Non-pigmented ciliary epithelial cell (primary cell): ENCODE results near the gene CARD11.

Source experiments
- DNase-seq: peaks from one replicate; pipeline ENCODE4 v3.0.0-alpha.2; 2010; ENCODE audit warnings: low read depth

CARD11 gene

DNA sequence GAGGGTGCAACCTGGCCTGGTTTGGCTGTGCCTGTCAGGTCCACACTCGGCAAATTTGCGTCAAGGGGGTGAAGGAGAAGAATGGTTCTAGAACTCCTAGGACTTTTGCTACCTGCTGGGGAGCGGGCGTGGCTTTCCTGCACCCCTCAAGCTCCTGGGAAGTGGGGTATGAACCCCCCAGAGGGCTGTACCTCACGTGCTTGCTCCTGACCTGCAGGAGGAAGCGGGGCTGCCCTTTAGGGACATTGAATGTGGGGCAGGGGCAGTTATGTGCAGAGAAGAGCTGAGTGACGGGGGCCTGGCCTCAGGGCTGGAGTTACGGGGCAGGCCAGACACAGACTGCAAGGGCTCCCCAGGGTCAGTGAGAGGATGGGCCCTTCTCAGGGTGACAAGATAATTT lies 138.2 kb downstream of the CARD11 start:
- no peak for DNase-seq

DNA sequence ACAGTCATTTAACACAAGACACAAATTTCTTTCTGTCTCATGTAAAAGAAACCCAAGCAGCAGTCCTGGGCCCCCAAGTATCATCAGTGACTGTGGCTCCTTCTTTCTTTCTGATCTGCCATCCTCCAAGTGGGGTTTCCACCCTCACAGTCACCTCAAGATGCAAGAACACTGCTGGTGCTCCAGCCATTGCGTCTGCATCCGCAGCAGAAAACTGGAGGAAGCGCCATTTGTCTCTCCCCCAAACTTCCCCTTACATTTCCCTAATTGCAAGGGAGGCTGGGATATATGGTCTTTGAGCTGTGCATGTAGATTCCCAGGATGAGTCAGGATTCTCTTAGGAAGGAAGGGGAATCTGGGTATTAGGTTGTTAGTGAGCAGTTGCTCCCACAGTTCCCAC lies 138.6 kb downstream of the CARD11 start:
- no peak for DNase-seq

DNA sequence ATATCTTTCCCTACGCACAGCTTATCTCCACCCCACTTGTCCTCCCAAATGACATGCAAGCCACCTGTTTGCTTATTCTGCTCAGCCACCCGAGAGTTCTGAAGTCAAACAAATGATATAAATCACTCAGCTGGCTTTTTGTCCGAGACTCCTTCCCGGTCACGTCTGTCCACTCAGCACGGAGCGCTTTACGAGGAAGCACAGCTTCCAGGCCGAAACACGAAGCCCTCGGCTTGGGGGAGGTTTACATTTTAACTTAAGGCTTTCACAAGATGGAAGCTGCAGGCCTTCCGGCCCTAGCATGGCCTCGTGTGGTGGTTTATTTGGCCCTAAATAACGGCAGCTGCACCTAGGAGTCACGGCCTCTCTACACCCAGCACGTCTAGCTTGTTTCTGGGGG lies 139.5 kb downstream of the CARD11 start:
- DNase-seq, result no peak

DNA sequence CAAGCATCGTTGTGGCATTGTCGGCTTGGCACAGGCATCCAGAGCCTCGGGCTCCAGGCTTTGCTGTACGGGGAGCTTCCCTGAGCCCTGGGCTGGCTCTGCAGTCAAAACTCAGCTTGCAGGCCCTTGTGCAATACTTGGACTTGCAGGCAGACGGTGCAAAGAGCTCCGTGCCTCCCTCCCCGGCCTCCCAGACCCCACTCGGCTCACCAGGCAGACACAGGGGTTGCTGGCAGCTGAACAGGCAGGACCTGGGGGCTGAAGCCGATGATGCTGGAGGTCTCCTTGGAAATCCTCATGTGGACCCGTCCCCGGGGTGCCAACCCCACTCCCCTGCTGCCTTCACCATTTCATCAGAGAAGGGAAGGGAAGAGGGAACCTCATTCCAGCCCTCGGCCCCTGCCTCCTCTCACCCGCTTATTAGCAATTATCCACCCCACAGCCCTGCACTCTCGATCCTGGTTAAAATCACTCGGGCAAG lies 139.9 kb downstream of the CARD11 start:
- no peak for DNase-seq

DNA sequence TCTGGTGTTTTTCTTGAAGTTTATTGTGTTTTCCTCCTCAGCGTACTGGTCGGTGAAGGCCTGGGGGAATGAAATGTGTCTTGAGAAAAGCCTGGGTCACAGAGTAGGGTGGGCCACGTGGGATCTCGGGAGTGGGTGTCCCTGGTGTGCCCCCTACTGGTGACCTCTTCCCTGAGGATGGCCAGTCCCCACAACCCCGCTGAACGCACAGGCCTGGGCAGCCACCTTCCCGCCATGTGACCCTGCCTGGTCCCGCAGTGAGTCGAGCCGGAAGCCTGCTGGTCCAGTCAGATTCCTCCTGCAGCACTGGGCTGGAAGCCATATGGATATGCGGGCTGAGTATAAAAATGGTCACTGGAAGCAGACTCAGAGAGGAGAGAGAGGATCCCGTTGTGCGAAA lies 146.6 kb downstream of the CARD11 start:
- no peak for DNase-seq

DNA sequence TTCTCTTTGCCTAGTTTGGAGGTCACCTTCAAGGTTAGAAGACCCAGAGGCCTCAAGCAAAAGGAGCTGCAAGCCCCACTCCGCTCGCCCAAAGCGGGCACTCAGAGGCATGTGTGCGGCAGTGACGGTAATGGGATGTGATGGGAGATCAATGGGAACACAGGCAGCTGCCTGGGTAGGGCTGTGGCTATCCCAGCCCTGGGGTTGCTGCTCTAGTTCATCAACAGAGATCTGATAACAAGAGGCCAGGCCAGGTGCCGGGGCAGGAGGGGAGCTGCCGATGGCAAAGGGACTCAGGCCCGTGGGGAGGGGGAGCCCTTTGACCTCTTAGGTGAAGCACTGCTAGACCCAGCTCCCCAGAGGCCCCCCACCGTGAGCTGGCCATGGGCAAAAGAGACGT lies 147.5 kb downstream of the CARD11 start:
- no peak for DNase-seq

DNA sequence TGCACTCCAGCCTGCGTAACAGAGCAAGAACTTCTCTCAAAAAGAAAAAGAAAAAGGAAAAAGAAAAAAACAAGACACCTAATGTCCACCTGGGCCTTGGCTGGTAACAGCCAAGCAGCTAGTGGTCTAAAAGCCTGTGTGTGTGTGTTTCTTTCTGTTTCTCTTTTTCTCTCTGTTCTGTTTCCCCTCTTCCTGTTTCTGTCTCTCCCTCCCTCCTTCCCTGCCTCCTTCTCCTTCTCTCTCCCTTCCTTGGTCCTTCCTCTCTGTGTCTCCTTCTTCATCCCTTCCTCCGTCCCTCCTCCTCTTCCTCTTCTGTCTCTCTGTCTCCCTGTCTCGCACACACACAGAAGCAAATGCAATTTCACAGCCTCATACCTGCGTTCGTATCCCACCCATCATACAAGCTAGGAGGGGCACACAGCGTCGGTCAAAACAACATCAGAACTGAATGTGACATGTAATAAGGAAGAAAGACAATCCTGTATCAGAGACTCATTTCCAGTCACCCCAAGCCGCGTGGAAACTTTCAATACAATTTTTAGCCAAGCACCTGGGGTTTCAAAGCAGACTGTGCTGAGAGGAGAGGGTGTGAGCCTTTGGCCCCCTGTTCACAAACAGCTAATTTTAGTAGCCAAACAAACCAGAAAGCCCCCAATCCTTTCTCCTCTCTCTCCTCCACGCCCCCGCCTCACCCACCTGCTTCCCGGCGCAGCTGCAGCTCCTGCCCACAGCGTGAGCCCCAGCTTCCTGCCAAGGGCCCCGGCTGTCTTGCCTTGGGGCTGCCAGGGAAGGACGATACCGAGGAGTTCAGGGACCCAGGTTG lies 149.3 kb downstream of the CARD11 start:
- no peak for DNase-seq

DNA sequence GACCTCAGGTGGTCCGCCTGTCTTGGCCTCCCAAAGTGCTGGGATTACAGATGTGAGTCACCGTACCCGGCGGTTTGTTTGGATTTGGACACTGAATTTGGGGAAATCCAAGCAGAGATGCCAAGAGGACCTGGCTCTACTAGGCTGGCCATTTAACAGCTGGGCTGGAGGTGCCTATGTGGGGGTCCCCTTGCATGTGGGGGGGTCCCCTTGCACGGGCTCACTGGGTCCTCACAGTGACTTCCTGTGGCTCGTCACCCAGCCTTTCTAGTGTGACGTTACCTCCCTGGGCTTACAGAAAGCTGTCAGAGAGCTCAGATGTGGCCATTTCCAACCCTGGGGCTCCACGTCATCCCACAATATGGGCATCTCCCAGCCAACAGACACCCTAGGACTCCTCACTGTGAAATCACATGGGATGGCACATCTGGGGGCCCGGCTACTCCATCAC lies 150.2 kb downstream of the CARD11 start:
- no peak for DNase-seq

DNA sequence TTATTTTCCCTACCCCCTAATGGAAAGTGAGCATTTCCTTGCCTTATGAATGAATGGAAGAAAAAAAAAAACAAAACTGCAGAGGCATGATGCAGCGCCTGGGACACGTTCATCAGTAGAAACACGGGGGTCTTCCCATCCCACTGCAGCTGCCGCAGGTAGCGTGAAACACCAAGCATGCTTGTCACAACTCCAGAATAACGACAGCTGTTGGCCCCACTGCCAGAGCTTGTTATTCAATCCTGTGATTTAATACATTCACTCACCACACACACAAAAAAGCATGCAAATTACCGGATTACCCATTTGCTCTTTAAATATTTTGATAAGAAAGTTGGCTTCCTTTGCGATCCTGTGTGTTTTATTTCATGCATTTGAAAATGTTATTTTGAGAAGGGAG lies 151.1 kb downstream of the CARD11 start:
- DNase-seq, result no peak

DNA sequence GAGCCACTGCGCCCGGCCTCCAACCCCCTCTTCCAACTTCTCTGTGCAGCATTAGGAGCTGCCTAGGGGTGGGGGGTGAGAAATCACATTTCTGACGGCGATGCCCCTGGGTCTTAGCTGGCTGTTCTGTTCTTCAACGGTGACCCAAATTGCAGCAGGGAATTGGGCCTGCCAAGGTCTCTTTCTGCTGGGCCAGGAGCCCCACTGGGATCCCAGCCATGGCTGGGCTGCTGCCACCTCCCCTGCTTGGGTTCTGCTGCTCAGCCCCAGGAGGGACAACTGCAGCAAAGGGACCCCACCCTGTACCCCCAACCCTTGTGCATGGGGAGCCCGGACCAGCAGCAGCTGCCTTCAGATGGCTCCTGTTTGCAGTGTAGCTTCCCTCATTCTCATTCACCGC lies 155.9 kb downstream of the CARD11 start:
- DNase-seq, result no peak

DNA sequence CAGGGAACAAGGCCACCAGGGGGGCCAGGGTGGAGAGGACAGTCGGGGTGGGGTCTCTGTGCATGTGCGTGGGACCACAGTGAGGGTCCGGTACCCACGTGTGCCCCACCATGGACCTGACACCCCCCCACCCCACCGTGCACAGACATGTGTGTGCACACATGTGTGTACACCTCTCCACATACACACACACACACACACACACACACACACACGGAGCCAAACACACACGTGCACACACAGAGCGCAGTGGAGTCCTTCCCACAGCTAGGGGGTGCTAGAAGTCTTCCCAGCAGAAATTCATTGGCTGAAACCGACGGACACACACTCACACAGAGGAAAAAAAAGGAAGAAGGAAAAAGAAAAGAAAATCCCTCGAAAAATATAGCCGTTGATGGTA lies 156.8 kb downstream of the CARD11 start:
- peak; percentile 70 for DNase-seq

DNA sequence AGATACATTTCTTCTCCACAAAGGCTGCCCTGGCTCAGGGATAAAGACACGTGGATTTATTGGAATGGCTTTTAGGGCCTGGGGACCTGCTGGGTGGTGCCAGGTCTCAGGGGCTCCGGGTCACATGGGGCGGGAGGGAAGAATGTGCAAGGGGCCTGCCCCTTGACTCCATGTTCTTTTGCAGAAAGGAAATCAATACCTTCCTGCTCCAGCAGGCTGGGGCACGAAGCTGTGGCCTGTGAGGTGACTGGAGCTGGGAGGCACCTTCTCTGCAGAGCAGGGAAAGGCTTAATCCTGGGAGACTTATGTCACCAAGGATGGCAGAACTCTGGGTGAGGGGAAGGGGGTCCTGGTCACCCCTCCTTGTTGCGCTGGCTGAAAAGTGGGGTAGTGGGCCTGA lies 157.3 kb downstream of the CARD11 start:
- no peak for DNase-seq

DNA sequence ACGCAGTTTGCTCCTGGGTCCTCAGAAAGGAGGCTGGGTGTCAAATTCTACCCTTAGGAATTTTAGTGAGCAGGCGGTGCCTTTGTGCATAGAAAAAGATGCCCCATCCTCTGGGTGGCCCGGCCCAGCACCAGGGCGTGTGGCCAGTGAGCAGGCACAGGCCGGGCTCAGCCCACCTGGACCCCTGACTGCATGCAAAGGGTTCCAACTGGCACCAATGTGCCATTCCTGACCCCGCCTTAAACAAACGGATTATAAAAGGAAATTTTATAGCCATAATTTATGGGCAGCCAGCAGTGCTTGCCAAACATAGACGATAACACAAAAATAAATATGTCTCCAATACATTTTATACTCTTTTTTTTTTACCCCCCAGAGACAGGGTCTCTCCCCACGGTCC lies 159.5 kb downstream of the CARD11 start:
- DNase-seq, result no peak

DNA sequence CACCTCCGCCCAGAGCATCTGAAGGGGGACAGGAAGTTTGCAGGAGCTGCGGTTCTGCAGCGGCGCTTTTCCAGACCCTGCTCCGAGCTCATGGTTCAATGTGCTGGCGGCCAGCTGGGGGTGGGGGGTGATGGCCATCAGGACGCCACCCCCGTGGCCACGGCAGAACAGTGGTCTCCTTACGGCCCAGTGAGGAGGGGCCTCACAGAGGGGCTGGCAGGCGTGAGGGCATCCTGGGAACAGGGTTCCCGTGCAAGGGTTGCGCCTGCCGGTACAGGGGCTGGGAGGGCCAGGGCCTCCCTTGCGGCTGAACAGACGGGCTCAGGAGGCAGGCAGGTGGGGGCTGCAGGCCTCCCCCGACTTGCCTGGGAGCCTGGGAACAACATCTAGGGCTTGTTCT lies 160.6 kb downstream of the CARD11 start:
- no peak for DNase-seq

DNA sequence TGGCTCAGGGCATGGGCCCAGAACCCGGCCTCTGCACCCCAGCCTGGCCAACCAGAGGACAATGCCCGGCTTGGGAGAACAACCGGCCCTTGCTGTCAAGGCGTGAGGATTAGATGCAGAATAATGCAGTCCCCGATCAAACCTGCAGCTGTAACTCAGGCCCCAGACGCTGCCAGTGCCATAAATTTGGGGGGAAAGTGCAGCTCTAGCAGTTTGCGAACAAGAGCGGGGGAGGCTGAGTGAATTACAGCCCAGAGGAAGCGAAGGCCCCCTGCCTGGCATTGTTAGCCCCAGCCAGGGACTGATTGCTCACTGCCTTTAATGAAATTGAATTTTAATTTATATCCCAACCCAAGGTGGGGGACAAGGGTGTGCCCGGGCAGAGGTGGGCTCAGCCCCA lies 161.6 kb downstream of the CARD11 start:
- DNase-seq, result no peak

DNA sequence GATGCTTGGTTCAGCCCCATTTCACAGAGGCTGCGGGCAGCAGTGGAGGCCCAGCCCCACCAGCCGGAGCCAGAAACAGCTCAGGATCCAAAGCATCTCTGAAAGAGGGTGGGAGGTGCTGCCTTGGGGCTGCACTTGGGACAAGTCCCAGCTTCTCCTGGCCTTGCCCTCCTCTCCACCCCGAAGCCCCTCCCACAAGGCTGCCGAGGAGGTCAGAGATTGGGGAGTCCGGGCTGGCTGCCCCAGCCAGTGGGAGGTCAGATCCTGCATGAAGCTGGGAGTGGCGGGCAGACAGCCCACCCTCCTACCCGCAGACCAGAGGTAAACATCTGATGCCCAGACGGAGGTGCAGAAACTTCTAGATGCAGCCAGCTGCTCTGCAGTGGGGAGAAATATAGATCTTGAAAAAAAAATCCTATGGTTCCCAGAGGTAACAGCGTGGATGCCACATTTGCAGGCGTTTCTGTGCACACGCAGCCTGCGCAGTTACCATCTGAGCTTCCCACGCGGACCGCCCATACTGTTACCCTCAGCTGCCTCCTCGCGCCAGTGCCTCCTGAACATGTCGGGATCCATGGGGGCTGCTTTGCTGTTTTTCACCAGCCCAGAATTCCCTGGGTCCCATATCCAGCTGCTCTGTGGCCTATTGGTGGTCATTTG lies 162.7 kb downstream of the CARD11 start:
- DNase-seq, result no peak

DNA sequence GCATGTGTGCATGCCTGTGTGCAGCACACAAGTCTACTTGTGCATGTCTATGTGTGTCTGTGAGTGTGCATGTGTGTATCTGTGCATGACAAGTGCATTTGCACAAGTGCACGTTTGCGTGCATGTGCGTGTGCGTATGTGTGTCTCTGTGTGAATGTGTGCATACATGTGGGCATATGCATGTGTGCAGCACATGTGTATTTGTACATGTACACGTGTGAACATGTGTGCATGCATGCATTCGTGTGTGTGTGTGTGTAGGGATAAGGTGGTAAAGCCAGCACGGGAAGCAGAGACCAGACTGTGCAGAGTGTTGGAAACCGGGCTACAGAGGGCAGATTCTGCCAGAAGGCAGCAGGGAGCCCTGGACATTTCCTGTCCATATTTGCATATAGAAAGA lies 163.6 kb downstream of the CARD11 start:
- DNase-seq, result no peak

DNA sequence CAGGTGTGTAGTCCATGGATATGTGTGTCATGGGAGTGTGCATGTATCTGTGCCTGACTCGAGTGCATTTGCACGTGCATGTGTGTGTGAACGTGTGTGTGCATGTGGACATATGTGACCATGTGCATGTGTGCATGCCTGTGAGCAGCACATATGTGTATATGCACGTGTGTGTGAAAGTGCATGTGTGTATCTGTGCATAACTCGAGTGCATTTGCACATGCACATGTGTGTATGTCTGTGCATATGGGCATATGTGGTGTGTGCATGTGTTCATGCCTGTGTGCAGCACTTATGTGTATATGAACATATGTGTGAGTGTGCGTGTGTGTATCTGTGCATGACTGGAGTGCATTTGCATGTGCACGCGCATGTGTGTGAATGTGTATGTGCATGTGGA lies 164.3 kb downstream of the CARD11 start:
- DNase-seq, result no peak

DNA sequence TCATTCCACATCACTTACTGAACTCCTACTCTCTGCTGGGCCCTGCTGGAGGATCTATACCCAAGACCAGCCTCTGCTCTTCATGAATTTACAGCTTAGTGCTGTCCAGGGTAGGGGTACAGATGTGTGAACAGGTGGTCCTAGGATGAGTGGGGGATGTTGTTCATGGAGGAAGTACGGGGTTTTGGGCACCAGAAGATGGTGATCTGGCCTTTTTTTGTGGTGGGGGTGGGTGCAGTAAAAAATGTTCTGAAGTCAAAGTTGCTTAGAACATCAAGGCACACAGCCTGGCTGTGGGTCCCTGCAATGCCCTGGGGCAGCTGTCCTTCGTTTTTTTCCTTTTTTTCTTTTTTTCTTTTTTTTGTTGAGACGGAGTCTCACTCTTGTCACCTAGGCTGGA lies 165.4 kb downstream of the CARD11 start:
- DNase-seq, result no peak

DNA sequence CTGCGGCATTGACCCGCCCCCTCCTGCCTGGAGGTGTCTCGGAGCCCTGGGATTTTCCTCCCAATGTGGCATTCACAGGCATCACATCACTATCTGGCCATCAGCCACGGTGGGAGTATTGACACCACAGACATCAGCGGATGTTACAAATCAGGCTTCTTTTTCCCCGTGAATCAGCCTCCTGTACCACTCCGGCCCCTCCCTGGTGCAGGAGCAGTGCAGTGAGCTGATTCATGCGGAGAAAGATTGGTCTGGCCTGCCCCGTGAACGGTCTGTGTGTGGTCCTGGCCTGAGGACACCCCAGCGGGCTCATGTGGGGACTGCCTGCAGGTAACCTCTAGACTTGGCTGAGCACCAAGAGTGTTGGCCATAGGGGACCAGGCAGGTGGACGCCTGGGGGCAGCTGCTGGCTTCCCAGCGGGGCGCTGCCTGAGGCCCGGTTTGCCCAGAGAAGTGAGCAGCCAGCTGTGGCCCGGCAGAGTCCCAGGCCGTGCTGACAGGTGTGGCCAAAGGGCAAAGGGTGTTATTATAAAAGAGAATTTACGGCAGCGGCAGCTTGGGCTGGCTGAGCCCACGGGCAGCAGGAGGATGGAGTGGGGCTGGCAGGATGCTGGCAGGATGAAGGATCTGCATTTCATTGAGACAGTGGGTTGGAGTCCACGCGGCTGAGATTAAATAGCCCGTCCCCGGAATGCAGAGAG lies 167.5 kb downstream of the CARD11 start:
- peak; percentile 65 for DNase-seq

DNA sequence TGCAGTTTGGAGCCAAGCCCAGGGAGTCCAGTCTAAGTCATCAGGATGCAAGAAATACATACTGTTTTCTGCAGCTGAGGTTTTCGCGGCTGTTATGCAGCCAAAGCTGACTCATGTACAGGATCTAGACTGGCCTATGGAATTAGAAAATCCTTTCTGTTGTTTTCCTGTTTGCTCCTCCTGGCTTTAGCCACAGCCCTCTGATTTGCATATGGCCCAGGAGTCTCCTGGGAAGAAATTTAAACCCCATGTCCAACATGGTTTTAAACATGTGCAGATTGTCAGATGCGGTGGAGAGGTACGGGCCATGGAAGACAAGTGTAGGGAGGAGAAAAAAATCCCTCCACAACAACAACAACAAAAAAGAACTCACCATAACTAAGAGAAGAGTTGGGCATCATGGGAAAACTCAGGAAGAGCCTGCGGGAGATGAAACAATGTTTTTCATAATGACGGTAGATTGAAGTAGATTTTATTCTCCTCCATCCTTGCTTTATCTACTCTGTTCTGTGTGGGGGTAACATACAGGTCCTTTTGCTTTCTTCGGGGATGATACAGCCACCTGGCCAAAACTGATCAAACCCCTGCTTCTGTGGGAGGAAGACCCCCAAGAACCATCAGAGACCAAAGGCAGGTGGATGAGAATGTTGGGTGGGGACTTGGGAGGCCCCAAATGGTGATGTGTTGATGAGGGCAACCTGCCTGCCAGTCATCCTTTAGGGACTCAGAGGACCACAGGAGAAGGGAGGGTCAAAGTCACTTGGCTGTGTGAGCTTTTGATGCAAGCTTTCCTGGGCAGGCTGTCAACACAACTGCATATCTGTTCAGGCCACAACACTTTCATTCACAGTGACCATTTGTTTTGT lies 169.7 kb downstream of the CARD11 start:
- DNase-seq, result peak; percentile 88

DNA sequence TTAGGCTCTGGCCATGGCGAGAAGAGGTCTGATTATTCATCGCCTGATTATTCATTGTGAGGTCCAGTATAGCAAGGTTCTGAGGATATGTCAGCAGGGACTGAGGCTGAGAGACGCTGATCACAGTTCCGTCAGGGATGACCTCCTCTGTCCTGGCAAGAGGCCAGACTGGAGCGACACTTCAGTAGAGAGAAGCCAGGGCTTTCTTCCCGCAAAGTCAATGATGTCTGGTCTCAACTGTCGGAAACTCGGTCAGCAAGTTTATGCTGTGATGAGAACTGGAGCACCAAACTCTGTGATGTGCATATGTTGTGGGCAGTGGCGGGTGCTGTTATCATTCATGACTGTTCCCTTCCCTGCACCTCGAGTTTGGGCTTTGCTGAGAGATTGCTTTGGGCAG lies 170.5 kb downstream of the CARD11 start:
- DNase-seq, result no peak
